Aorta (tissue), 5 donors: Measurements from ENCODE around the gene PIP5K1B. TPM values are rescaled to one million over a fixed set of nuclear protein-coding genes. Genes with fewer than 3 reads are reported as not detected.

Source experiments
- ATAC-seq: fragments of 200-7000 bp; cut with Tn5 transposase; one replicate; pipeline ENCODE4 v1.9.1; 2022; ENCODE audit warnings: moderate library complexity; ENCODE audit not compliant: low FRiP score
- DNase-seq, 2 donors: peaks; one replicate each; pipeline ENCODE4 v3.0.0-alpha.2; 2020
- H3K27ac ChIP-seq, 2 donors: one replicate each; pipeline ENCODE4 v1.5.1; 2013; ENCODE audit warnings: low read length in 2 of 2, mild to moderate bottlenecking in 2 of 2, moderate library complexity in 2 of 2, control low read depth in 1 of 2, inconsistent platforms in 1 of 2, low read depth in 1 of 2
- H3K27me3 ChIP-seq, 2 donors: one replicate each; pipeline ENCODE4 v1.6.1; 2013; ENCODE audit warnings: control low read depth in 1 of 2, low read length in 1 of 2, mild to moderate bottlenecking in 1 of 2, moderate library complexity in 1 of 2; ENCODE audit not compliant: insufficient read depth in 2 of 2, control insufficient read depth in 1 of 2
- H3K36me3 ChIP-seq, 2 donors: one replicate each; pipeline ENCODE4 v1.6.1; 2013; ENCODE audit warnings: control low read depth in 1 of 2, low read length in 1 of 2, mild to moderate bottlenecking in 1 of 2; ENCODE audit not compliant: insufficient read depth in 2 of 2, control insufficient read depth in 1 of 2
- H3K4me1 ChIP-seq, 2 donors: one replicate each; pipeline ENCODE4 v1.6.1; 2013; ENCODE audit warnings: low read length in 2 of 2, control low read depth in 1 of 2, mild to moderate bottlenecking in 1 of 2, moderate library complexity in 1 of 2; ENCODE audit not compliant: insufficient read depth in 2 of 2, control insufficient read depth in 1 of 2
- H3K4me3 ChIP-seq, 2 donors: one replicate each; pipeline ENCODE4 v1.5.1; 2013; ENCODE audit warnings: low read length in 2 of 2, control low read depth in 1 of 2, mild to moderate bottlenecking in 1 of 2
- H3K9me3 ChIP-seq: one replicate; pipeline ENCODE4 v1.6.1; 2013; ENCODE audit warnings: mild to moderate bottlenecking, low read length; ENCODE audit not compliant: control insufficient read depth
- WGBS, 2 donors: extraction: QIAGEN DNeasy Blood & Tissue Kit; methylation state at CpG; one replicate each; pipeline ENCODE4 v1.1.7; 2013; 5-methylcytosine and 5-hydroxymethylcytosine counted together
- intact Hi-C, 2 donors: fragments of 100-400 bp; cut with DNase I; formaldehyde crosslinking; loops; one replicate each; pipeline versions ENCODE4 v1.14.2 to v1.15.0; 2022
- polyA plus RNA-seq, 2 donors: library from polyadenylated mRNA; stranded (reverse); fragments of 200-250 nt; gene quantifications; one replicate each; pipeline ENCODE4 v1.2.3, GENCODE V29; 2013
- total RNA-seq, 2 donors: library from RNA; stranded (reverse); fragmentation: NEBNext Ultra II Directional; extraction: Animal tissue kit (Norgen Biotek cat#: 25700); gene quantifications; one replicate each; pipeline ENCODE4 v1.2.1, GENCODE V29; 2021
- donor health status: healthy with polysubstance abuse.
- donor health status: Bipolar disorder and iron deficiency.
- donor health status: DM: no; HTN: no; CAD: no.
- donor health status: DM: no; HTN: no; CAD: no.
- donor health status: DM: yes; HTN: yes; CAD: no.

PIP5K1B gene
- total and polyA plus RNA-seq, 4 donors, result 0.82 to 14.5 (median 8.5) TPM

DNA sequence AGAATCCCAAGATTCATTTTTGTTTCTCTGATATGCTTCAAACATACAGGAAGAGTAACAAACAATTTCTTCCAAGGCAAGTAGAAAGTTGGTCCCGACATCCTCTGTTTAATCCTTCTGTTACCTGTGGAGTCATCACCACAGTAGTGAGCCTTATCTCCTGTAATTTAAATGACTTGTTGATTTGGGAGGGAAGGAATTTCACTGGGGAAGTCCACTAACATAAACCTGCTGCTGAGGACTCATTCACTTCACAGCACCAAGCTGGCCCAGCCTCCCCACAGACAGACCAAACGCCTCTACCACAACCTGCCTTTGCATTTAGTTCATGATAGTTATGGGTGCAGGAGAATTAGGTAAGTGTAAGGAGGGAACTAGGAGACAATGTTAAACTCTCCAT, 245.6 kb downstream of the PIP5K1B start:
- no peaks in the 10 kb centered on the region for H3K9me3 ChIP-seq
- H3K27ac ChIP-seq, result no peak overlapping the region
- no peak overlapping the region for H3K4me3 ChIP-seq
- intact Hi-C loops, result loop anchor here (5.0 to 10.0 kb wide), 2 partner anchors 246 to 368 kb away; partner anchors contain the start of gene PIP5K1B (in 1 of the 2)
- no peak for ATAC-seq
- H3K4me1 ChIP-seq, result no peaks in the 10 kb centered on the region
- H3K36me3 ChIP-seq, result no peaks in the 10 kb centered on the region
- H3K27me3 ChIP-seq, result peaks cover 0 to 1% of the 10 kb centered on the region in 2 donors
- no peak for DNase-seq
- 90 to 91% methylated on average over 2 of the region's 2 CpGs for WGBS, 2 donors

DNA sequence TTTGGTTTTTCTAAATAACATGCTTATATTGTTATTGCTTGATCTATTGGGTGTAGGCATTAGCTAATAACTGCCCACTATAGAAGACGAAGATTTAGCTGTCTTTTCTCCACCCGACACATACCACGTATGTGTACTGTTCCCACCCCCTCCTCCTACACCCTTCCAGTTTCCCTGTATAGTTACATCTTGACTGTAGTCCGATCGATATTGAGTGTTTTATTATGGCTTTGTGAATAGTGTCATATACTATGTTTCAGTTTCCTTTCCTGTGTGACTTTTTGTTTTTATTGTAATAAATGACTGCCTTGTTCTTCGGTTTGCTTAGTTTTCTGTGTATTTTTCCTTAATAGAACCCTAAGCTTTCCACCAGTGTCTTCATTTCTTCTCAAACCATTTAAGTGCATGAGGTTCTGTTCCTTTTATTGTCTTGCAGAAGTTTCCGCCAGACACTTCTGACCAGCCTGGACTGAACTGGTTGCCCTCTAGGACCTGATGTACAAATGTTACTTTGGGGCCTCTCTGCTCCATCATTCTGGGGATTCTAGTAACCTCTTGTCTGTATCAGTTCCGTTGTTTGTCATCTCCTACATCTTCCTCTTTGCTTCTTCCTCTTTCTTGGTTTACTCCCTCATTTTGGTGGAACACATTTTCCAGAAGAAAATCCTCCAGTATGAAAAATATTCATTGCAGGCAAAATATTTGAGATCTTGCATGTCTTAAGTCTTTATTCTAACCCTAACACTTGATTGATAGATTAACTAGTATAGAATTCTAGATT, 247.0 kb downstream of the PIP5K1B start:
- no peak for DNase-seq
- intact Hi-C loops, result loop anchor here (2.0 to 10.0 kb wide), 3 partner anchors 247 to 370 kb away; partner anchors contain the start of gene PIP5K1B (in 1 of the 2)
- no peak for ATAC-seq
- H3K36me3 ChIP-seq, result no peaks in the 10 kb centered on the region
- no peaks in the 10 kb centered on the region for H3K9me3 ChIP-seq
- no peaks in the 10 kb centered on the region for H3K4me1 ChIP-seq
- WGBS, 2 donors, result 86 to 87% methylated on average over 8 of the region's 8 CpGs
- H3K27me3 ChIP-seq, result no peaks in the 10 kb centered on the region
- no peak overlapping the region for H3K4me3 ChIP-seq
- no peak overlapping the region for H3K27ac ChIP-seq

DNA sequence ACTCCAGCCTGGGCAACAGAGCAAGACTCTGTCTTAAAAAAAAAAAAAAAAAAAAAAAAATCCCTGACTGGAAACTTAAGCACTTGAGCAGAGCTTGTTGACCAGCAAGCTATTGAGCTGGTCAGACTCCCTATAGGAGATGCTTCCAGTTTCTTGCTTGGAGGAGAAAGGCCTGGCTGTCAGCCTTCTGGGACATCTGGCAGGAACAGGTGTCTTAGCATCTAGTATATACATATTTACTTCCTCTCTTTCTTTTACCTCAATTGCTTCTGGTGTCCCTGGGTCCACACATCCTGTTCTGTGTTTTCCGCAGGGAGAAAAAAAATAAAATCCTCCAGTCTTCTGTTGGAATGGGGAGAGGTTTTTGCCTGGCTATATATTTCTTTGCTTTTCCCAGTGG, 248.7 kb downstream of the PIP5K1B start:
- 89 to 94% methylated on average over 1 of the region's 1 CpG for WGBS, 2 donors
- no peaks in the 10 kb centered on the region for H3K4me1 ChIP-seq
- H3K36me3 ChIP-seq, result no peaks in the 10 kb centered on the region
- H3K27ac ChIP-seq, result no peak overlapping the region
- H3K27me3 ChIP-seq, result no peaks in the 10 kb centered on the region
- no peak for DNase-seq
- no peak overlapping the region for H3K4me3 ChIP-seq
- no peaks in the 10 kb centered on the region for H3K9me3 ChIP-seq
- intact Hi-C loops, result loop anchor here (2.0 to 10.0 kb wide), 3 partner anchors 249 to 371 kb away; partner anchors contain the start of gene PIP5K1B (in 1 of the 2)
- no peak for ATAC-seq

DNA sequence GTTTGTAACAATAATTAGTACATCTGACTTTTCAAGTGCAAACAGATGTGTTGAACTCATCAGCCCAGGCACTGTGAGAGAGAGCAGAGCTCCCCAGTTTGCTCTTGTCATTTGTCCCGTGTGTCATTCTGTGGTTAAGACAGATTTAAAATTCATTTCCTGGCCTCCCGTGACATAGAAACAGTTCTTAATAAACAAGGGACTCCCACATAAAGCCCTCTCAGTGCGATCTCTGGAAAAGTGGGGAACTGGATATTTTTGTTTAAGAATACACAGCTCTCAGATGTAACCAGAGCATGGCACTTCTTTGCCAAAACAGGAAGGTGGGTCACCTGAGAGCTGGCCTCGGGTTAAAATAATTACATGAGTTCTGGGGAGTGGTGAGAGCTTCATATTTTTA, 250.3 kb downstream of the PIP5K1B start:
- no peak overlapping the region for H3K27ac ChIP-seq
- intact Hi-C loops, result loop anchor here in 1 of 2 donors (10.0 kb wide), 1 partner anchor 251 kb away; the partner anchor contains the start of gene PIP5K1B
- no peaks in the 10 kb centered on the region for H3K27me3 ChIP-seq
- H3K9me3 ChIP-seq, result no peaks in the 10 kb centered on the region
- no peaks in the 10 kb centered on the region for H3K4me1 ChIP-seq
- WGBS, 2 donors, result 60 to 68% methylated on average over 4 of the region's 4 CpGs
- no peak overlapping the region for H3K4me3 ChIP-seq
- no peak for ATAC-seq
- H3K36me3 ChIP-seq, result no peaks in the 10 kb centered on the region
- DNase-seq, result no peak

DNA sequence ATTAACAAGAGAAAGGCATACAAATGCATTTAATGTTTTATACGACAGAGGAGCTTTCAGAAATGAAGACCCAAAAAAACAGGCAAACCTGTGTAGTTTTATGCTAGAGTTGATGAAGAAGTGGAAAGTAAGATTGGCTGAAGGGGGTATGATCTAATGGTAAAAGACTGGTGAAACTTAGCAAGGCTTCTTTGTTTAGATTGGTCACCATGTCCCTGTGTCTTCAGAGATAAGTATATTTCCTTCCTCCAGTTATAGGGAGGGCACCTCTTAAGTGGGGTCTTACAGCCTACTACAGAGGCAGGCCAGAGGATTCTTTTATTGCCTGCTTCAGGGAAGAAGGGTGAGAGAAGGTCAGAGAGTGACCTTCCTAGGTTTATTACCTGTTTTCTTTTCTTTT, 252.4 kb downstream of the PIP5K1B start:
- no peak overlapping the region for H3K4me3 ChIP-seq
- H3K36me3 ChIP-seq, result no peaks in the 10 kb centered on the region
- no peaks in the 10 kb centered on the region for H3K9me3 ChIP-seq
- DNase-seq, result no peak
- ATAC-seq, result no peak
- no peaks in the 10 kb centered on the region for H3K27me3 ChIP-seq
- no peaks in the 10 kb centered on the region for H3K4me1 ChIP-seq
- no peak overlapping the region for H3K27ac ChIP-seq
- intact Hi-C loops, result loop anchor here in 1 of 2 donors (10.0 kb wide), 1 partner anchor 253 kb away; the partner anchor contains the start of gene PIP5K1B
- 94 to 97% methylated on average over 1 of the region's 1 CpG for WGBS, 2 donors

DNA sequence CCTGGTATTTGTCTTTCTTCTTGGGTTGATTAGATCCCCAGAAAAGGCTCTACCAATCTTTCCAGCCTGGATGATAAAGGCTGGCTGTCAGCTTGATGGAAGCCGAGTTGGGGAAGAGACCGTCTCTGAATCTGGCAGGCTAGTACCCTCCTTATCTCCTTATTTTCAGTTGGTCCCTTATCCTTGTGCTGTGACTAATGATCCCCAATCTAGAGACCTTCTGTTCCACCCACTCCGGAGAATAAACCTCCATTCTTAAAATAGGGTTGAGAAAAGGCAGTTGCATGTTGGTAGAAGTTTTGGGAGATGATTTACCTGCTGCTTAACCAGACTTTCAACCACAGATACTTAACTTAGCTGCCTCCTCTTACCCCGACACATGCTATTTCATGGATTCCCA, 256.5 kb downstream of the PIP5K1B start:
- WGBS, 2 donors, result 61 to 62% methylated on average over 4 of the region's 4 CpGs
- Histone ChIP-seq H3K27me3 (no peaks in the 10 kb centered on the region), H3K9me3 (no peaks in the 10 kb centered on the region), H3K27ac (no peak overlapping the region), H3K36me3 (no peaks in the 10 kb centered on the region), H3K4me1 (no peaks in the 10 kb centered on the region), H3K4me3 (no peak overlapping the region)
- DNase-seq (no peak), ATAC-seq (no peak)
- intact Hi-C loops, result no loop called here

DNA sequence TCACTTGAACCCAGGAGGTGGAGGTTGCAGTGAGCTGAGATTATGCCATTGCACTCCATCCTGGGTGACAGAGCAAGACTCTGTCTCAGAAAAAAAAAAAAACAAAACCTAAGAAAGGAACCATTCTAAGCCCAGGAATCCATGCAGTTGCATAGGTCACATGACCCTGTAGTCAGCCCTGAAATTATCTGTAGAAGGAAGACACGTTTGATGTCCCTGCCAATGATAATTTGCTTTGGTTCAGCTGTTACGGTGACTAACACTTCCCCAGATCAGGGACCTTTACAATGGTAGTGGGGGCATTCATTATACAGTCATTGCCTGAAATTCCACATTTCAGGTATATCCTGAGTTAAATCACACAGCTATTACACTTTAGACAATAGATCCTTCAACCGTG, 258.4 kb downstream of the PIP5K1B start:
- intact Hi-C loops, result no loop called here
- DNase-seq (no peak), ATAC-seq (no peak)
- no peaks in the 10 kb centered on the region for H3K36me3 ChIP-seq
- no peaks in the 10 kb centered on the region for H3K9me3 ChIP-seq
- H3K4me1 ChIP-seq, result no peaks in the 10 kb centered on the region
- H3K27me3 ChIP-seq, result no peaks in the 10 kb centered on the region
- H3K27ac ChIP-seq, result no peak overlapping the region
- no peak overlapping the region for H3K4me3 ChIP-seq
- WGBS, 2 donors, result 68 to 86% methylated on average over 3 of the region's 3 CpGs

DNA sequence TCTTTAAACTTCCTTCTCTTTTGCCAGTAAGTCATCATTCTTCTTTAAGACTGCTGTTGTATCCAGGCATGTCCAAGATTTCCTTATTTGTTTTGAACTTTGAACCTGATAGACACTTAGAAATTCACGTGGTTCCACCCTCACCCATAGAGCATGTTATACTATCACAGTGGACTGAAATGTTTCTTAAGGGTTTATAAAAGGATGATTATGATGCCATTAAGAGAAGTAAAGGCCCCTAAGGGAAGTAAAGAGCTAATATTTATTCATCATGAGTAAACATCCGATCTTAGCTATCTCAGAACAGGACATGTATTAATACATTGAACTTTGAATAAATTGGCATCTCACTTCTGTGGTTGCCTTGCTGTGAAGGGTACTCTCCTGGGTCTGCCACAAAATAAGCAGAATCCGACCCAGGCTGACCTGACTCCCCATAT, 259.1 kb downstream of the PIP5K1B start:
- WGBS, 2 donors, result 68 to 70% methylated on average over 3 of the region's 3 CpGs
- ATAC-seq, result no peak
- intact Hi-C loops, result no loop called here
- Histone ChIP-seq H3K27ac (no peak overlapping the region), H3K36me3 (no peaks in the 10 kb centered on the region), H3K27me3 (no peaks in the 10 kb centered on the region), H3K9me3 (no peaks in the 10 kb centered on the region), H3K4me1 (no peaks in the 10 kb centered on the region), H3K4me3 (no peak overlapping the region)
- DNase-seq, result no peak

DNA sequence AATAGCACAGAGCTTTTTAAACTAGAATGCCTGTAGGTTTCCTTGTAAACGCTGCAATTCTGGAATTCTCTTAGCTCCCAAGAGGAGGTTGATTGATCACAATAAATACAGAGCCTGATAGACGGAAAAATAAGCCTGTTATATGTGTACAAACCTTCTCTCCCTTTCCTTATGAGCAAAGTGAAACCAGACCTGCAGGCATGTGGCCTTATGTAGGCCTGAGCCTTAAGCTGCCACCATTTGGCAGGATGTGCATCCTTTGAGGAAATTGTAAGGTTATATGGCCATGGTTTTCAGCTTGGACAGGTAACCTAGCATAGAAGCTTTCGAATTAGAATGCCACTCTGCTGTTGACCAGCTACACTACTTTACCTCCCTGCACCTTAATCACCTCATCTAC, 259.7 kb downstream of the PIP5K1B start:
- DNase-seq, result no peak
- H3K4me3 ChIP-seq, result no peak overlapping the region
- 64 to 68% methylated on average over 3 of the region's 3 CpGs for WGBS, 2 donors
- intact Hi-C loops, result no loop called here
- no peaks in the 10 kb centered on the region for H3K4me1 ChIP-seq
- no peaks in the 10 kb centered on the region for H3K36me3 ChIP-seq
- no peaks in the 10 kb centered on the region for H3K9me3 ChIP-seq
- no peak overlapping the region for H3K27ac ChIP-seq
- ATAC-seq, result no peak
- H3K27me3 ChIP-seq, result no peaks in the 10 kb centered on the region
